Measurements from ENCODE around the gene SMTNL2. TPM values are rescaled to one million over a fixed set of nuclear protein-coding genes. Genes with fewer than 3 reads are reported as not detected.
"Not testable (repeated sequence)": the region's sequence is repeated elsewhere in the genome, so short reads cannot be mapped to it uniquely, and the experiment has no call there.

The SMTNL2 gene
- total RNA-seq, 2 donors from 2014 or later = 13.2 to 13.3 TPM

- intact Hi-C loops (cut with DNase I) = no loop called here
- ATAC-seq = no peak
- no peak for DNase-seq
Observed at GRCh38 chr17:4616476-4616875, 32.1 kb downstream of the SMTNL2 start.

- DNase-seq (no peak), ATAC-seq (no peak)
- intact Hi-C loops (cut with DNase I) = no loop called here
Observed at GRCh38 chr17:4617090-4617489, 32.8 kb downstream of the SMTNL2 start.

DNA sequence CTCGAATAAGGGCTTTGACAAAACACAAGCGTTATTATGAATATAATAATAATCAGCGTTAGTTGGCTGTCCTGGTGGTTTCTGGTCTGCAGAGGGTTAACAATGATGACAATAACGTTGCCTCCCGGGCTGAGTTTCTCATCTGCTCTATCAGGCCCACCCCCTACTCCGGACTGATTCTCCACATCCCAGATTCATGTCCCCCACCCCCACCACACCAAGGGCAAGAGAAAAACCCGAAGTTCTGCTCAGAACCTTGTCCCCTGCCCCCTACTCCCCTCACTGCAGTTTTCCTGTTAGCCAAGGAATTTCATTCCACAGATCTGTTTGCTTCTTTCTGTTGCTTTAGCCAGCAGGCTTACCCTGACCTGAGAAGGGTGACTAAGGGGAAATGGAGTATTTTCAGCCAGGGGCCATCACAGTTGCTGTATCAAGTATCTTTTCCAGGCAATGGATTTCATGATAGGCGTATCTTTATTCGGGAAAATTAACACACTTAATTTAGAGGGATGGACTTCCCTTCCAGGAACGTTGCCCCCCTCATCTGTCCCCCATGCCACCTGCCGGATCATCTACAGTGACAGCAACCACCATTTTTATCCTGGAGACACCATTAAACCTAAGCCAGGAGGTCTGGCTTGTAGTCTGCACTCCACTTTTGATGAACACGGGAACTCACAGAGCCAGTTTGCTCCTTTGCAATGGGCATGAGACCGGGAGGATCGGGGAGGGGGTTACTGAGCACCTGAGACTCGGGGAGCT lies 33.4 kb downstream of the SMTNL2 start:
- no peak for DNase-seq
- intact Hi-C loops (cut with DNase I) = no loop called here
- ATAC-seq = no peak

- no peak for ATAC-seq
Observed at GRCh38 chr17:4620531-4621101, 36.3 kb downstream of the SMTNL2 start.

DNA sequence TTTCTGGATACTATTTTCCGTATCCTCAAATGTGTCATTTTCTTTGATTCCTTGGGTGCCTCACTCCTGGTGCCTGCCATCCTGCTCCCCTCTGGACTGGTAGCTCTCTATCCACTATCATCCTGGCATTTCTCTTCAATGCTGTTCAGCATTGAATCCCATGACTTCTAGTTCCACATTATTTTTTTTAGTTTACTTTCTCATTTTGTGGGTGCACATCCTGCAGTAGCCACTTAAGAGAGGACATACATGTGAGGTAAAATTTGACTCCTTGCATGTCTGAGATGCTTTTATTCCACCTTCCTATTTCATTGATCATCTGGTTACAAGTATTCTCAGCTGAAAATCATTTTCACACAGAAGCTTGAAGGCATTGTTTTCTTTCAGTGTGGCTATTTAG lies 38.0 kb downstream of the SMTNL2 start:
- no peak for ATAC-seq
- intact Hi-C loops (cut with DNase I) = loop anchor here in 1 of 2 donors (10.0 kb wide), 1 partner anchor 198 kb away; no protein-coding TSS in a partner anchor

More at GRCh38 chr17:4620531-4621101, 36.3 kb downstream of the SMTNL2 start:
- no peak for DNase-seq
- intact Hi-C loops (cut with DNase I) = loop anchor here in 1 of 2 donors (10.0 kb wide), 1 partner anchor 196 kb away; no protein-coding TSS in a partner anchor

GRCh38 chr17:4623249-4623648 lies 38.9 kb downstream of the SMTNL2 start:
- intact Hi-C loops (cut with DNase I) = loop anchor here in 1 of 2 donors (10.0 kb wide), 1 partner anchor 198 kb away; no protein-coding TSS in a partner anchor
- peak in 1 of 2 donors; percentile 49 for ATAC-seq

More for the DNA sequence above, 38.0 kb downstream of the SMTNL2 start:
- no peak for DNase-seq

GRCh38 chr17:4624451-4624911 lies 40.2 kb downstream of the SMTNL2 start:
- not testable (repeated sequence) for DNase-seq, ATAC-seq
- intact Hi-C loops (cut with DNase I) = loop anchor here in 1 of 2 donors (10.0 kb wide), 1 partner anchor 200 kb away; no protein-coding TSS in a partner anchor

More at GRCh38 chr17:4623249-4623648, 38.9 kb downstream of the SMTNL2 start:
- no peak for DNase-seq

DNA sequence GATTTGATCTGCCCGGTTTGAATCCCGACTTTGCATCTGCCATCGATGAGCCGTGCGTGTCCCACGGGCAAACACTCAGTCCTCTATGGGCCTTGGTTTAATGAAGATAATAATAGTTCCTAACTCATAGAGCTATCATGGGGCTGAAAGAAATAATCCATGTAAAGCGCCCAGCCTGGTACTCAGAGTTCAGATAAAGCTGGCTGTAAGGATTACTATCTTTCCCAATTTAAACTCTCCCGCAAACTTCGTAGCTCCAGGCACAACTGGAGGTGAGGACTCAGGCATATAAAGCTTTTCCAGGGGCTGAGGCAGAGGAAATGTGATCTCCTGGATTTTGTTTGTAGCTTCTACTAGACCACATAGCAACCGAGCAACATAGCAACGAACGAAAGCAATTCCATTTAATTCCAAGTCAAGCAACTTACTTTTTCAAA lies 40.9 kb downstream of the SMTNL2 start:
- DNase-seq (no peak), ATAC-seq (peak; percentile 48 to 53)

DNA sequence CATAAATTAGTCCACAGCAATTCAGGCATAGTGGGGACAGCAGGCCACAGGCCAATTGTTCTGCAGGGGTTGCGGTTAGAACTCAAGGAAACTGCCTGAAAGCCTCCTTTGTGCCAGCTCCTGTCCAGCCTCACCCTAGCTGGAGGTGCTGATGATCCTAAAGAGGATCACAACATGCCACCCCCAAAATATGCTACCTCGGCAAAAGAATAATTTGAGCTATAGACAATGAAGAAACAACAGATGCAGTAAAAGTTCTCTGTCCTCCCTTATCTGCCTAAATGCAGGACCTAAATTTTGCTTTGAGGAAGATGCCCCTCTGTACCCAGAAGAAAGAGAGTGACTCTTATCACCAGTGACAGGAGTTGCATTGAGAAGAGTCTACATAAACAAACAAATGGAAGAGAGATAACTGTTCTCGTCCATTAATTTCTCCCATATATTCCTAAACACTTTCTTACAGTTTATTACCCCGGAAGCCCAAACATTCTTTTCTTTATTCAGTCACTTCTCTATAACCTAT lies 42.5 kb downstream of the SMTNL2 start:
- ATAC-seq (no peak), DNase-seq (no peak)
- intact Hi-C loops (cut with DNase I) = loop anchor here (5.0 to 10.0 kb wide), 3 partner anchors 59 to 204 kb away; no protein-coding TSS in a partner anchor

More for the DNA sequence above, 40.9 kb downstream of the SMTNL2 start:
- intact Hi-C loops (cut with DNase I) = loop anchor here (1.0 to 10.0 kb wide), 4 partner anchors 58 to 203 kb away; no protein-coding TSS in a partner anchor

DNA sequence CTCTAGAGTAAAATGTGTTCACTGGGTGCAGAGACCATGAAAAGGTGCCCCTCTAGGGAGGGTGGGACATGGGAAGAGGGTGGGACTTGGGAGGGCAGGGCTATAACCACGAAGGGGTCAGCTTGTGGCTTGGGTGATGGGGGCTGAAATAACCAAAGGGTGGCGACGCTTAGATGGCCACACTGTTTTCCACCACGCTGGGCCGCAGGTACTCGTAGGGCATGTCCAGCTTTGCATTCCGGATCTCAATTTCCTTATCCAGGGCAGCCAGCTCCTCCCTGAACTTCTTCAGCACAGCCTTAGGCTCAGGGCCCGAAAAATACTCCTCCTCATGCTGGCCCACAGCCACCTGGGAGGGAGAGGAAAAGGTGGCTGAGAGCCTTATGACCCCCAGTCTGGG lies 47.1 kb downstream of the SMTNL2 start:
- ATAC-seq (peak in 1 of 2 donors; percentile 44), DNase-seq (no peak)
- intact Hi-C loops (cut with DNase I) = no loop called here

GRCh38 chr17:4631836-4632580 lies 47.7 kb downstream of the SMTNL2 start:
- intact Hi-C loops (cut with DNase I) = no loop called here
- DNase-seq = no peak

DNA sequence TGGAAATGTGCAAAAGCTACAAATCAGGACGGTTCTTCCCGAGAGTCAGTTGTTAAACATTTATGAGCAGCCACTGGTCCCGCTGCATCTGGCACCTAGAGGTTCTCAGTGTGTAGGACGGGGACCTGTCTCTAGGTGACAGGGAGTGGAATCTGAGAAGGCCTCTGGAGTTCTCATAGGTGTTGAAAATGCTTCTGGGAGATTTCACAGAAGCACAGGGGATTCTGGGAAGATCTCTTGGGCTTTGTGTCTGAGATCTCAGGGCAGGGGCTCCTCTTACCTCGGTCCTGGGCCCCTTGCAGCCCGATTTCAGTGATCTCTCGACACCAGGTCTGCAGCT lies 48.2 kb downstream of the SMTNL2 start:
- ATAC-seq = no peak
- intact Hi-C loops (cut with DNase I) = no loop called here
- DNase-seq = no peak

More at GRCh38 chr17:4631836-4632580, 47.7 kb downstream of the SMTNL2 start:
- peak in 1 of 2 donors; percentile 26 for ATAC-seq

- intact Hi-C loops (cut with DNase I) = no loop called here
- DNase-seq = no peak
- no peak for ATAC-seq
Observed at GRCh38 chr17:4633643-4634042, 49.3 kb downstream of the SMTNL2 start.

GRCh38 chr17:4634976-4635375 lies 50.6 kb downstream of the SMTNL2 start:
- ATAC-seq = no peak
- DNase-seq = no peak
- intact Hi-C loops (cut with DNase I) = no loop called here

GRCh38 chr17:4635823-4636375 lies 51.6 kb downstream of the SMTNL2 start:
- no peak for DNase-seq
- intact Hi-C loops (cut with DNase I) = no loop called here
- ATAC-seq = peak; percentile 24 to 32

GRCh38 chr17:4636474-4637100 lies 52.3 kb downstream of the SMTNL2 start:
- DNase-seq (no peak), ATAC-seq (no peak)
- intact Hi-C loops (cut with DNase I) = no loop called here

DNA sequence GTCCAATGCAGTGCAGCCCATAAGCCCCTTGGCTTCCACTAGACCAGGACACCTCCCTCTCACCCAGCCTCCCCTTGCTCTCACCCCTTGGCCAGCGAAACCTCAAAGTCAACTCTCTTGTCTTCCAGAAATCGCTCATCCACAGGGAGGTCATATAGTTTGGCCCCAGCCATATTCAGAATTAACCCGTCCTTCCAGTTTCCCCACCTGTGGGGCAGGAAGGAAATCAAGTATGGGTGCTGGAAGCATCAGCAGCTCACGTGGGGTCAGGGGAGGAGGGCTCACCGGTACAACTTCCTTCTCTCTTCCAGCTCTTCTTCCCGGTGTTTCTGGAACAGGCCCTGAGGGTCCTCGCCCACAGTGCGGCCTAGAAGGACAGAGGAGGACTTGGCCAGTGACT lies 54.4 kb downstream of the SMTNL2 start:
- DNase-seq; ATAC-seq; intact Hi-C loops (cut with DNase I): not testable (repeated sequence)
